ENCODE data around the gene PNLIPRP3. TPM values are rescaled to one million over a fixed set of nuclear protein-coding genes. Genes with fewer than 3 reads are reported as not detected.
A peak's percentile ranks its signal among the peaks of the same experiment; 100 is the strongest.

The PNLIPRP3 gene
- polyA plus RNA-seq, 12 donors: 0.27 to 0.39 TPM; not detected in 10

GRCh38 chr10:116450861-116451260 lies 23.2 kb downstream of the PNLIPRP3 start:
- DNase-seq: no peak

GRCh38 chr10:116451711-116452337 lies 24.2 kb downstream of the PNLIPRP3 start:
- DNase-seq: no peak

GRCh38 chr10:116452338-116452720 lies 24.7 kb downstream of the PNLIPRP3 start:
- no peak for DNase-seq

- no peak for DNase-seq
These were observed 29.8 kb downstream of the PNLIPRP3 start for GRCh38 chr10:116457488-116457887.

- no peak for DNase-seq
These were observed 32.6 kb downstream of the PNLIPRP3 start for GRCh38 chr10:116460219-116460618.

GRCh38 chr10:116461680-116462079 lies 34.0 kb downstream of the PNLIPRP3 start:
- DNase-seq: no peak

GRCh38 chr10:116464257-116464656 lies 36.6 kb downstream of the PNLIPRP3 start:
- DNase-seq: no peak

- DNase-seq: no peak
These were observed 37.9 kb downstream of the PNLIPRP3 start for GRCh38 chr10:116465546-116465945.

- DNase-seq: no peak
These were observed 39.2 kb downstream of the PNLIPRP3 start for GRCh38 chr10:116466715-116467422.

GRCh38 chr10:116469437-116469836 lies 41.8 kb downstream of the PNLIPRP3 start:
- no peak for DNase-seq

- DNase-seq: no peak
These were observed 42.4 kb downstream of the PNLIPRP3 start for GRCh38 chr10:116470071-116470470.

GRCh38 chr10:116470768-116471415 lies 43.2 kb downstream of the PNLIPRP3 start:
- DNase-seq: no peak

- DNase-seq: no peak
These were observed 45.2 kb downstream of the PNLIPRP3 start for GRCh38 chr10:116472891-116473290.

GRCh38 chr10:116475866-116476265 lies 48.2 kb downstream of the PNLIPRP3 start:
- DNase-seq: no peak

GRCh38 chr10:116476461-116476860 lies 48.8 kb downstream of the PNLIPRP3 start:
- DNase-seq: peak; percentile 86

- DNase-seq: no peak
These were observed 50.5 kb downstream of the PNLIPRP3 start for GRCh38 chr10:116477986-116478664.

- no peak for DNase-seq
These were observed 59.3 kb downstream of the PNLIPRP3 start for GRCh38 chr10:116486770-116487448.

GRCh38 chr10:116487522-116488430 lies 60.1 kb downstream of the PNLIPRP3 start:
- peak; percentile 89 for DNase-seq

- DNase-seq: no peak
These were observed 61.8 kb downstream of the PNLIPRP3 start for GRCh38 chr10:116489460-116489859.

GRCh38 chr10:116490028-116490662 lies 62.5 kb downstream of the PNLIPRP3 start:
- DNase-seq: no peak

All from muscle of arm (tissue), 12 donors.